Measurements from ENCODE around the gene MICAL3. TPM values are rescaled to one million over a fixed set of nuclear protein-coding genes. Genes with fewer than 3 reads are reported as not detected.
A peak's percentile ranks its signal among the peaks of the same experiment; 100 is the strongest.
"Not testable (repeated sequence)": the region's sequence is repeated elsewhere in the genome, so short reads cannot be mapped to it uniquely, and the experiment has no call there.

MICAL3 gene
- total RNA-seq, 1 donor from 2014 or later: 63.5 TPM

- no peak for DNase-seq (ENCODE audit: extremely low read depth, low read depth, low spot score)
These were observed 130.3 kb downstream of the MICAL3 start for GRCh38 chr22:17893900-17894535.

GRCh38 chr22:17892376-17892775 lies 132.0 kb downstream of the MICAL3 start:
- DNase-seq (ENCODE audit: extremely low read depth, low read depth, low spot score): no peak

- no peak for DNase-seq (ENCODE audit: extremely low read depth, low read depth, low spot score)
These were observed 132.7 kb downstream of the MICAL3 start for GRCh38 chr22:17891481-17892167.

- no peak for DNase-seq (ENCODE audit: extremely low read depth, low read depth, low spot score)
These were observed 133.5 kb downstream of the MICAL3 start for GRCh38 chr22:17890892-17891291.

GRCh38 chr22:17890245-17890671 lies 134.1 kb downstream of the MICAL3 start:
- DNase-seq (ENCODE audit: extremely low read depth, low read depth, low spot score): no peak

- DNase-seq (ENCODE audit: extremely low read depth, low read depth, low spot score): peak; percentile 9
These were observed 135.5 kb downstream of the MICAL3 start for GRCh38 chr22:17888855-17889254.

GRCh38 chr22:17888439-17888838 lies 135.9 kb downstream of the MICAL3 start:
- no peak for DNase-seq (ENCODE audit: extremely low read depth, low read depth, low spot score)

GRCh38 chr22:17884893-17885292 lies 139.5 kb downstream of the MICAL3 start:
- DNase-seq (ENCODE audit: extremely low read depth, low read depth, low spot score): no peak

- DNase-seq (ENCODE audit: extremely low read depth, low read depth, low spot score): no peak
These were observed 140.3 kb downstream of the MICAL3 start for GRCh38 chr22:17884084-17884483.

- no peak for DNase-seq (ENCODE audit: extremely low read depth, low read depth, low spot score)
These were observed 141.0 kb downstream of the MICAL3 start for GRCh38 chr22:17883356-17883755.

- no peak for DNase-seq (ENCODE audit: extremely low read depth, low read depth, low spot score)
These were observed 141.6 kb downstream of the MICAL3 start for GRCh38 chr22:17882727-17883126.

GRCh38 chr22:17882162-17882561 lies 142.2 kb downstream of the MICAL3 start:
- DNase-seq (ENCODE audit: extremely low read depth, low read depth, low spot score): no peak

- no peak for DNase-seq (ENCODE audit: extremely low read depth, low read depth, low spot score)
These were observed 143.0 kb downstream of the MICAL3 start for GRCh38 chr22:17881366-17881765.

GRCh38 chr22:17880468-17880867 lies 143.9 kb downstream of the MICAL3 start:
- DNase-seq (ENCODE audit: extremely low read depth, low read depth, low spot score): no peak

GRCh38 chr22:17880020-17880419 lies 144.3 kb downstream of the MICAL3 start:
- DNase-seq (ENCODE audit: extremely low read depth, low read depth, low spot score): no peak

- DNase-seq (ENCODE audit: extremely low read depth, low read depth, low spot score): no peak
These were observed 145.4 kb downstream of the MICAL3 start for GRCh38 chr22:17878941-17879340.

- no peak for DNase-seq (ENCODE audit: extremely low read depth, low read depth, low spot score)
These were observed 146.1 kb downstream of the MICAL3 start for GRCh38 chr22:17878186-17878694.

GRCh38 chr22:17876878-17877855 lies 147.2 kb downstream of the MICAL3 start:
- not testable (repeated sequence) for DNase-seq (ENCODE audit: extremely low read depth, low read depth, low spot score)

- DNase-seq (ENCODE audit: extremely low read depth, low read depth, low spot score): no peak
These were observed 148.0 kb downstream of the MICAL3 start for GRCh38 chr22:17876306-17876831.

- no peak for DNase-seq (ENCODE audit: extremely low read depth, low read depth, low spot score)
These were observed 148.7 kb downstream of the MICAL3 start for GRCh38 chr22:17875631-17876030.

- DNase-seq (ENCODE audit: extremely low read depth, low read depth, low spot score): no peak
These were observed 149.2 kb downstream of the MICAL3 start for GRCh38 chr22:17875156-17875555.

All from glomerular endothelial cell (primary cell).